MCF 10A (cell line): ENCODE results near the gene SORBS1. TPM values are rescaled to one million over a fixed set of nuclear protein-coding genes. Genes with fewer than 3 reads are reported as not detected.

Experiments
- BruUV-seq: library from RNA; stranded (reverse); fragments of 400-500 nt; replicated peaks from 2 replicates; lab custom pipeline; 2021; lab: Mats Ljungman, UMichigan
- CTCF ChIA-PET: fragments of 300-600 bp; sonication (Branson Sonifier 250); formaldehyde crosslinking; extraction: SDS; loops from one replicate; lab custom pipeline; 2021; ENCODE audit warnings: antibody characterized with exemption, inconsistent platforms; lab: Yijun Ruan, JAX
- POLR2A ChIA-PET: fragments of 300-600, 350-650 bp; sonication (Branson Sonifier 250); formaldehyde crosslinking; extraction: SDS; loops from one replicate; lab custom pipeline; 2020; ENCODE audit warnings: antibody characterized with exemption, inconsistent platforms; lab: Yijun Ruan, JAX
- DNase-seq: peaks from one replicate; pipeline ENCODE4 v3.0.0-alpha.2; 2018; ENCODE audit not compliant: unreplicated experiment
- H3K27ac Mint-ChIP-seq: one replicate; pipeline ENCODE4 v1.8.0; 2022; ENCODE audit warnings: mild to moderate bottlenecking, low read depth, mixed read lengths; ENCODE audit not compliant: unreplicated experiment
- H3K27me3 Mint-ChIP-seq: one replicate; pipeline ENCODE4 v1.8.0; 2022; ENCODE audit warnings: mixed read lengths; ENCODE audit not compliant: insufficient read depth, unreplicated experiment
- H3K36me3 Mint-ChIP-seq: one replicate; pipeline ENCODE4 v1.8.0; 2022; ENCODE audit warnings: mild to moderate bottlenecking, moderate library complexity, mixed read lengths; ENCODE audit not compliant: insufficient read depth, unreplicated experiment
- H3K4me1 Mint-ChIP-seq: one replicate; pipeline ENCODE4 v1.8.0; 2022; ENCODE audit warnings: mixed read lengths; ENCODE audit not compliant: insufficient read depth, unreplicated experiment
- H3K4me3 Mint-ChIP-seq: one replicate; pipeline ENCODE4 v1.8.0; 2022; ENCODE audit warnings: mild to moderate bottlenecking, moderate library complexity, mixed read lengths; ENCODE audit not compliant: unreplicated experiment
- H3K9me3 Mint-ChIP-seq: one replicate; pipeline ENCODE4 v1.8.0; 2022; ENCODE audit warnings: mixed read lengths; ENCODE audit not compliant: unreplicated experiment
- intact Hi-C: fragments of 100-400 bp; cut with micrococcal nuclease; formaldehyde crosslinking; loops from 2 replicates; pipeline ENCODE4 v1.14.1; 2022
- total RNA-seq: library from RNA; stranded (reverse); gene quantifications from 2 replicates; pipeline ENCODE4 v1.2.3, GENCODE V29; 2022
- TF ChIP-seq, protein P1 (sequence below): fragments of 200-600 bp; IDR thresholded peaks from one replicate; pipeline ENCODE4 v1.8.0; 2022; ENCODE audit warnings: antibody characterized with exemption, mild to moderate bottlenecking; ENCODE audit not compliant: unreplicated experiment

The SORBS1 gene
- total RNA-seq, 1 experiment from 2014 or later: 1.0 TPM

DNA sequence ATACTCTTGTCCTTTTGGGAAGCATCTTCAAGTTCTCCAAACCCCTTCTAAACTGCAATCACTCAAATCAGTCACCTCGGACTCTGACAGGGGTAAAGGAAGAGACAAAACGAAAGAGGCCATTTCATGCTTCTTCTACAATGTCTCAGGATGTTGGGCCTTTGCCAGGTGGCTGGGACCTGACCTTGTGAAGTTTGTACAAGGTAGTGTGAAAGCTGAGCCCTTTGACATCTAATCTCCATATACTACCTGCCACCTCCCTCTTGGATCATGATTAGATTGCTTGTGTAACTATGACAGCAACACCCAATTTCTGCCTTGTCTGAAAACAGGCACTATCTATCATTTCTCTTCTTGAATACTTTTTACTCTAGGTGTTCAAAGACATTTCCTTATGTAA is 235.3 kb downstream of the SORBS1 start:
- no TSS peak for BruUV-seq
- intact Hi-C loops: no loop called here
- CTCF ChIA-PET: interaction anchor here (0.6 to 1.4 kb wide), 2 partner anchors 48 to 467 kb away, joined by 3 to 7 read pairs; no protein-coding TSS in a partner anchor
- POLR2A ChIA-PET: no interaction called here
- Mint-ChIP-seq H3K36me3 (no peaks in the 10 kb centered on the region), H3K4me3 (no peak overlapping the region), H3K27ac (no peak overlapping the region), H3K9me3 (no peaks in the 10 kb centered on the region), H3K4me1 (peaks cover 8% of the 10 kb centered on the region), H3K27me3 (peaks cover 3% of the 10 kb centered on the region)
- TF ChIP-seq, protein P1, sequence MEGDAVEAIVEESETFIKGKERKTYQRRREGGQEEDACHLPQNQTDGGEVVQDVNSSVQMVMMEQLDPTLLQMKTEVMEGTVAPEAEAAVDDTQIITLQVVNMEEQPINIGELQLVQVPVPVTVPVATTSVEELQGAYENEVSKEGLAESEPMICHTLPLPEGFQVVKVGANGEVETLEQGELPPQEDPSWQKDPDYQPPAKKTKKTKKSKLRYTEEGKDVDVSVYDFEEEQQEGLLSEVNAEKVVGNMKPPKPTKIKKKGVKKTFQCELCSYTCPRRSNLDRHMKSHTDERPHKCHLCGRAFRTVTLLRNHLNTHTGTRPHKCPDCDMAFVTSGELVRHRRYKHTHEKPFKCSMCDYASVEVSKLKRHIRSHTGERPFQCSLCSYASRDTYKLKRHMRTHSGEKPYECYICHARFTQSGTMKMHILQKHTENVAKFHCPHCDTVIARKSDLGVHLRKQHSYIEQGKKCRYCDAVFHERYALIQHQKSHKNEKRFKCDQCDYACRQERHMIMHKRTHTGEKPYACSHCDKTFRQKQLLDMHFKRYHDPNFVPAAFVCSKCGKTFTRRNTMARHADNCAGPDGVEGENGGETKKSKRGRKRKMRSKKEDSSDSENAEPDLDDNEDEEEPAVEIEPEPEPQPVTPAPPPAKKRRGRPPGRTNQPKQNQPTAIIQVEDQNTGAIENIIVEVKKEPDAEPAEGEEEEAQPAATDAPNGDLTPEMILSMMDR: no peak
- no peak for DNase-seq

DNA sequence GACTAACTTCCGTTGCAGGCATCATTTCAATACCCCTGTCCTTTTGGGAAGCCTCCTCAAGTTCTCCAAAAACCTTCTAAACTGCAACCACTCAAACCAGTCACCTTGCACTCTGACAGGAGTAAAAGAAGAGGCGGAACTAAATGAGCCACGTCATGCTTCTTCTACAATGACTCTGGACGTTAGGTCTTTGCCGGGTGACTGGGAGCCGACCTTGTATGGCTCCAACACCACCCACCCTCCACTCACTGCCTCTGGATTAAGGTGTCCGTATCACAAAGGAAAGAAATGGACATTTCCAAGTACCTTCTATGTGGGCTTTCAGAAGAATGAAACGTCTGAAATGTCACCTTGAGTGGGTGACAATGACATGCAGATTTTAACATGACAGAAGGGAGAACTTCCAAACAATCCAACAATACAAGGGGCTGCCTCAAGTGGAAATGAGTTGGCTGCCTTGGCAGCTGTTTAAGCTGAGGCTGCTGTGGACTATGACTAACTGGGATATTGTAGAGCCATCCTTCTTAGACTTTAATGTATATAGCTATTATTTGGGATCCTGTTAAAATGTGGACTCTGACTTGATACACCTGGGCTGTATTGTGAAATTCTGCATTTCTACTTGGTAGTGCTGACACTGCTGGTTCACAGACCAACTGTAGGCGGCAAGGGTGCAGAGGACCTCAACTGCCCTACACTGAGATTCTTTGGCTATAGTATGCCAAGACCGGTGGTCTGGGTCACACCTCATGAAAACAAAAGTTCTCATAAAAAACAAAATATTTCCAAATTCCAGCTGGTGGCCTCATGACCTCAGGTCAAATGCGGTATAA is 236.5 kb downstream of the SORBS1 start:
- intact Hi-C loops: no loop called here
- DNase-seq: no peak
- Mint-ChIP-seq H3K27ac (no peak overlapping the region), H3K9me3 (no peaks in the 10 kb centered on the region), H3K36me3 (no peaks in the 10 kb centered on the region), H3K27me3 (peaks cover 10% of the 10 kb centered on the region), H3K4me1 (peaks cover 5% of the 10 kb centered on the region), H3K4me3 (no peak overlapping the region)
- no TSS peak for BruUV-seq
- ChIA-PET POLR2A (no interaction called here), CTCF (no interaction called here)
- TF ChIP-seq, protein P1: no peak

DNA sequence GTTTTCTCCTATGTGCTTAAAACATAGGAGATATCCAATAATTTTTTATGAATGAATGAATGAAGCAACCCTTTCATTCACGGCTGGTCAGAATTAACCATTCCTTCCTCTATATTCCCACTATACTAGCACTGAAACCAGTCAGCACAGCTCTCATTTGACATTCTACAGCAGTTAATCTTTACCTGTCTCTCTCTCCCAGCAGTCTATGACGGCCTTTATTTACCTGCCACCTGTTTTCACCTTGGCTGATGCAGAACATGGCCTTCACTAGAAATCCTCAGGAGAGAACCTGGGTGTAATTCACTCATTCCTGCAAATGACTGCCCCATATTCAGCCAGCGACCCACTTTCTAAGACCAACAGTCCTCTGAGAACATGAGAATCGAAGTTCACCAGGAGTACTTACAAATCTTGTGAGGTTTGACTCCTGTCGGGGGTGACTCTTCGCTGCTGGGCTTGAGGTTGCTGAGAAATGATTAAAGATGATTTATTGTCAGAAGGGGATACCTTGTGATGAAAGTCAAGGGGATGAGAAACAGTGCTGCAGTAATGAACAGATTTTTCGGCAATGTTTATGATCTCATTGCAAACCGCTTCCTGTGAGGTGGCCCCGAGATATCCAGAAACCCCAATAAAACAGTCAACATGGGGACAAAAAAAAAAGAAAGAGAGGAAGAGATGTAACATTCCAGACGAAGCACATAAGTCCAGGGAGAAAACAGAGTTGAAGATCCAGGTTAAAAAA is 239.4 kb downstream of the SORBS1 start:
- peaks cover 10% of the 10 kb centered on the region for H3K27me3 Mint-ChIP-seq
- no peaks in the 10 kb centered on the region for H3K4me1 Mint-ChIP-seq
- TF ChIP-seq, protein P1: no peak
- intact Hi-C loops: no loop called here
- ChIA-PET CTCF (interaction anchor here (0.8 kb wide), 1 partner anchor 78 kb away, joined by 3 read pairs; no protein-coding TSS in a partner anchor), POLR2A (interaction anchor here (1.0 kb wide), 1 partner anchor 31 kb away, joined by 3 read pairs; no protein-coding TSS in a partner anchor)
- no peak for DNase-seq
- H3K9me3 Mint-ChIP-seq: no peaks in the 10 kb centered on the region
- no TSS peak for BruUV-seq
- no peaks in the 10 kb centered on the region for H3K36me3 Mint-ChIP-seq
- no peak overlapping the region for H3K27ac Mint-ChIP-seq
- no peak overlapping the region for H3K4me3 Mint-ChIP-seq

DNA sequence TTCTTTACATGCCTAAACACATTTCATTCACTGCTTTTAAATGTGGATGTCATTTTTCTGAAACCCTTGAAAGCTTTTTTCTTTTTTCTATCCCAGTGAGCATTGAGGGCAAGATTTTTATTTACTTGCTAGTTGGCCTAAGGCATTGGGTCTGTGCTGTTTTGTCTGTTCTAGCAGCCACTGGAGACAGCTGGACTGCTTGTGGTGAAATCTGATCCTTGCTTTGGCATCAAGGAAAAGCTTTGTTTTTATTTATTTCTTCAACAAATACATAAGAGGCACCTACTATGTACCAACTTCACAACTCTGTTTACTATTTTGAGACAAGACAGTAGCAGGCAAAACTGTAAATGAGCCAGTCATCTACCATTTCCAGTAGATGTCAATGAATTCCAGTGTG is 241.9 kb downstream of the SORBS1 start:
- intact Hi-C loops: no loop called here
- POLR2A ChIA-PET: interaction anchor here (0.6 to 0.7 kb wide), 3 partner anchors 32 to 123 kb away, joined by 3 to 4 read pairs (median 3); no protein-coding TSS in a partner anchor
- Mint-ChIP-seq H3K36me3 (no peaks in the 10 kb centered on the region), H3K9me3 (no peaks in the 10 kb centered on the region), H3K27me3 (peaks cover 10% of the 10 kb centered on the region), H3K4me1 (no peaks in the 10 kb centered on the region), H3K4me3 (no peak overlapping the region), H3K27ac (no peak overlapping the region)
- TF ChIP-seq, protein P1: no peak
- CTCF ChIA-PET: no interaction called here
- BruUV-seq: no TSS peak
- no peak for DNase-seq
